Stomach (tissue), 4 donors: ENCODE results near the gene KIF4A.

ENCODE experiments used
- CTCF ChIP-seq, 7 experiments: fragments of 450-650 bp in 4 of 7; fragments of 200-600 bp in 3 of 7; sonication (generic) in 3 of 7; IDR thresholded peaks; one replicate each; pipeline ENCODE4 v1.5.1; 2016 to 2019; ENCODE audit warnings: antibody characterized with exemption in 7 of 7, control low read depth in 2 of 7, mild to moderate bottlenecking in 1 of 7
- EP300 ChIP-seq: sonication (generic); formaldehyde crosslinking; IDR thresholded peaks from one replicate; pipeline ENCODE4 v1.6.1; 2017; ENCODE audit warnings: antibody characterized with exemption
- POLR2A ChIP-seq, 4 donors: fragments of 450-650 bp; IDR thresholded peaks; one replicate each; pipeline ENCODE4 v1.6.1; 2016; ENCODE audit warnings: antibody characterized with exemption in 4 of 4, control low read depth in 2 of 4, mild to moderate bottlenecking in 1 of 4, moderate library complexity in 1 of 4
- POLR2AphosphoS5 ChIP-seq, 3 donors: sonication (generic); formaldehyde crosslinking; IDR thresholded peaks; one replicate each; pipeline ENCODE4 v1.6.1; 2016; ENCODE audit warnings: antibody characterized with exemption in 3 of 3

GRCh38 chrX:70352496-70352895 is 62.6 kb downstream of the KIF4A start:
- no peak for TF ChIP-seq CTCF (IDR thresholded peaks at IDR 0.05)
- no peak for TF ChIP-seq POLR2AphosphoS5 (IDR thresholded peaks at IDR 0.05)
- TF ChIP-seq EP300 = no peak
- no peak for TF ChIP-seq POLR2A (IDR thresholded peaks at IDR 0.05)
